Memory B cell (primary cell): ENCODE measurements around the gene HEATR5B.
A peak's percentile ranks its signal among the peaks of the same experiment; 100 is the strongest.
"Not testable (repeated sequence)": the region's sequence is repeated elsewhere in the genome, so short reads cannot be mapped to it uniquely, and the experiment has no call there.

Experiments
- ATAC-seq: fragments of 150-1000 bp; cut with Tn5 transposase; 2 replicates; pipeline ENCODE4 v1.10.0; 2021; ENCODE audit warnings: low read depth, mild to moderate bottlenecking, moderate library complexity
- DNase-seq, 2 donors: peaks; one replicate each; pipeline ENCODE4 v3.0.0; 2022; ENCODE audit warnings: low spot score in 2 of 2
- H3K27ac Mint-ChIP-seq: one replicate; pipeline ENCODE4 v1.8.0; 2022; ENCODE audit warnings: mild to moderate bottlenecking, moderate library complexity, mixed read lengths
- H3K27me3 Mint-ChIP-seq: one replicate; pipeline ENCODE4 v1.8.0; 2022; ENCODE audit warnings: mixed read lengths
- H3K36me3 Mint-ChIP-seq: one replicate; pipeline ENCODE4 v1.8.0; 2022; ENCODE audit warnings: mild to moderate bottlenecking, mixed read lengths
- H3K4me1 Mint-ChIP-seq: one replicate; pipeline ENCODE4 v1.8.0; 2022; ENCODE audit warnings: mixed read lengths
- H3K4me3 Mint-ChIP-seq: one replicate; pipeline ENCODE4 v1.8.0; 2022; ENCODE audit warnings: mild to moderate bottlenecking, moderate library complexity, mixed read lengths
- H3K9me3 Mint-ChIP-seq: one replicate; pipeline ENCODE4 v1.8.0; 2022; ENCODE audit warnings: mixed read lengths

The HEATR5B gene

GRCh38 chr2:36963106-36963505, 121.1 kb downstream of the HEATR5B start:
- Mint-ChIP-seq H3K27ac (no peak overlapping the region), H3K36me3 (peaks cover 12% of the 10 kb centered on the region), H3K9me3 (no peaks in the 10 kb centered on the region), H3K4me1 (peaks cover 40% of the 10 kb centered on the region), H3K27me3 (no peaks in the 10 kb centered on the region), H3K4me3 (no peak overlapping the region)
- DNase-seq (no peak), ATAC-seq (no peak)

GRCh38 chr2:36960773-36961172, 123.4 kb downstream of the HEATR5B start:
- peaks cover 35% of the 10 kb centered on the region for H3K4me1 Mint-ChIP-seq
- no peaks in the 10 kb centered on the region for H3K27me3 Mint-ChIP-seq
- H3K36me3 Mint-ChIP-seq = peaks cover 12% of the 10 kb centered on the region
- H3K9me3 Mint-ChIP-seq = no peaks in the 10 kb centered on the region
- no peak overlapping the region for H3K27ac Mint-ChIP-seq
- no peak overlapping the region for H3K4me3 Mint-ChIP-seq
- no peak for ATAC-seq
- no peak for DNase-seq

GRCh38 chr2:36960005-36960675, 124.0 kb downstream of the HEATR5B start:
- Mint-ChIP-seq H3K27me3 (no peaks in the 10 kb centered on the region), H3K9me3 (no peaks in the 10 kb centered on the region), H3K4me1 (peaks cover 32% of the 10 kb centered on the region), H3K27ac (no peak overlapping the region), H3K4me3 (no peak overlapping the region), H3K36me3 (peaks cover 13% of the 10 kb centered on the region)
- DNase-seq = no peak
- ATAC-seq = no peak

DNA sequence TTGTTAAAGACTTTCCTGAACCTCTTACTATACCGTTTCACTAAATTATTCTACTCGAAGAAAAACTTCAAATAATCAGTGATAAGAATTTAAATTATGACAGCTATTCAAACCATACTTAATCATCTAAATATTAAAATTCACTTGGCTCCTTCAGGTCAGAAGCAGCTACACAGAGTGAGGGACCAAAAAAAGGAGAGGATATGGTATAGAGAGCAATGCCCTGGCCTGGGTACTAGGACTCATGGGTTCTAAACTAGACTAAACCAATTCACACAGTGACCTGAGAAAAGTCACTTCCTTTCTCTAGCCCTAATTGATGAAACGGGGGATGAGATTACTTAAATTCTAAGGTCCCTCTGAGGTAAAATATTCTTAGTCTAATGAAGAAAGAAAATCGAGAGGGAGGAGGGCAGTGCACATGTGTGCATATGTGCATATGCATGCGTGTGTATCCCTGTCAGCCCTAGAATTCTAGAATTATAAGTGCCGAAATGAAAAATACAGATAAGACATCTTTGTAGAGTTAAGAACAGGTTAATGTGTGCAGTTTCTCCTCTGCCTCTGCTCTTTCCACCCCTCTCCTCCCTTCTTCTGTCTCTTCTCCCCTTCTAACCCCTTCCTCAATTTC, 129.1 kb downstream of the HEATR5B start:
- H3K27ac Mint-ChIP-seq = peak overlapping the region; percentile 1
- H3K9me3 Mint-ChIP-seq = no peaks in the 10 kb centered on the region
- peaks cover 10% of the 10 kb centered on the region for H3K36me3 Mint-ChIP-seq
- ATAC-seq (no peak), DNase-seq (no peak)
- peaks cover 15% of the 10 kb centered on the region for H3K4me1 Mint-ChIP-seq
- H3K27me3 Mint-ChIP-seq = no peaks in the 10 kb centered on the region
- H3K4me3 Mint-ChIP-seq = no peak overlapping the region

GRCh38 chr2:36952748-36953197, 131.4 kb downstream of the HEATR5B start:
- Mint-ChIP-seq H3K27me3 (no peaks in the 10 kb centered on the region), H3K27ac (peak overlapping the region; percentile 14), H3K36me3 (peaks cover 15% of the 10 kb centered on the region), H3K4me1 (peaks cover 14% of the 10 kb centered on the region), H3K4me3 (no peak overlapping the region), H3K9me3 (no peaks in the 10 kb centered on the region)
- DNase-seq = no peak
- no peak for ATAC-seq

- H3K36me3 Mint-ChIP-seq = peaks cover 15% of the 10 kb centered on the region
- peaks cover 14% of the 10 kb centered on the region for H3K4me1 Mint-ChIP-seq
- no peak overlapping the region for H3K4me3 Mint-ChIP-seq
- no peaks in the 10 kb centered on the region for H3K27me3 Mint-ChIP-seq
- no peak for ATAC-seq
- no peak overlapping the region for H3K27ac Mint-ChIP-seq
- H3K9me3 Mint-ChIP-seq = no peaks in the 10 kb centered on the region
- no peak for DNase-seq
Measured at GRCh38 chr2:36951574-36951973, 132.6 kb downstream of the HEATR5B start.

GRCh38 chr2:36951027-36951518, 133.1 kb downstream of the HEATR5B start:
- H3K36me3 Mint-ChIP-seq = peaks cover 15% of the 10 kb centered on the region
- DNase-seq = no peak
- no peaks in the 10 kb centered on the region for H3K9me3 Mint-ChIP-seq
- H3K27me3 Mint-ChIP-seq = no peaks in the 10 kb centered on the region
- H3K4me1 Mint-ChIP-seq = peaks cover 14% of the 10 kb centered on the region
- no peak overlapping the region for H3K27ac Mint-ChIP-seq
- no peak for ATAC-seq
- H3K4me3 Mint-ChIP-seq = no peak overlapping the region

DNA sequence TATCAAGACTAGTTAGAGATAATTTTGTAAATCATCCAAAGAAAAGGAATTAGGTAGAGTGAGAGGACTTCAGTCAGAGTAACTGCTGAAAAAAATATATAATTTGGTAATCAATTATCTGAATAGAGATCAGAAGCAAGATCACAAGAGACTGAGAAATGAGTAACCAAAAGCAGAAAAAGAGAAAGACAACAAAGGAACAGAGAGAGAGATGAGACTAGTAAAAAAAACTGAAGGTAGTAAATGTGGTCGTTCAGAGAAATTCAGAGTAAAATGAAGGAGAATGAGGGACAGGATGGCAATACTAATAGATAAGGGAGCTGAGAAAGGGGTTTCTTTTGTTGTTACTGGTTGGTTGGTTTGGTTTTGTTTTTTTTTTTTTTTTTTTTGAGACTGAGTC, 134.3 kb downstream of the HEATR5B start:
- peak overlapping the region; percentile 10 for H3K27ac Mint-ChIP-seq
- H3K36me3 Mint-ChIP-seq = peaks cover 12% of the 10 kb centered on the region
- no peaks in the 10 kb centered on the region for H3K9me3 Mint-ChIP-seq
- DNase-seq = no peak
- peaks cover 11% of the 10 kb centered on the region for H3K4me1 Mint-ChIP-seq
- H3K4me3 Mint-ChIP-seq = no peak overlapping the region
- H3K27me3 Mint-ChIP-seq = no peaks in the 10 kb centered on the region
- ATAC-seq = no peak

GRCh38 chr2:36945240-36945639, 138.9 kb downstream of the HEATR5B start:
- ATAC-seq, H3K9me3 Mint-ChIP-seq, H3K4me1 Mint-ChIP-seq, H3K27ac Mint-ChIP-seq, DNase-seq, H3K27me3 Mint-ChIP-seq, H3K4me3 Mint-ChIP-seq: not testable (repeated sequence)
- H3K36me3 Mint-ChIP-seq = peaks cover 12% of the 10 kb centered on the region

DNA sequence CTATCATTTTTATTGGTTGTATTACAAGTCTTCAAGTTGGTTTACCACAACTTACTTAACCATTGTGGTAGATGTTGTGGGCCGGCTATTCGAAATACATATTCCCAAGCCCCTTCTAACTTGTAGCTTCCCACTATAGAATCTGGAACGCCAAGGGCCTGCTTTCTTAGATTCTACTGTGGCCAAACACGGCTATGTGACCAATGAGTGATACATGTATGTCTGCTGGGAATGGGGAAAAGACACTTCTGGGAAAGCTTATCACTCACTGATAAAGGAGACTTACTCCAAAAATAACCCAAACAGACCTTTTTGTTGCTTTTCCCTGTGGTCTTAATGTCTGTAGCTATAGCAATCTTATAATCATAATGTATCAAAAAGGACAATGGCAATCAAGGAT, 142.3 kb downstream of the HEATR5B start:
- Mint-ChIP-seq H3K4me1 (peaks cover 4% of the 10 kb centered on the region), H3K4me3 (no peak overlapping the region), H3K27ac (no peak overlapping the region), H3K9me3 (no peaks in the 10 kb centered on the region), H3K27me3 (no peaks in the 10 kb centered on the region), H3K36me3 (peaks cover 4% of the 10 kb centered on the region)
- ATAC-seq (no peak), DNase-seq (no peak)

GRCh38 chr2:36936526-36936925, 147.6 kb downstream of the HEATR5B start:
- not testable (repeated sequence) for H3K9me3 Mint-ChIP-seq, H3K27me3 Mint-ChIP-seq, ATAC-seq, H3K4me3 Mint-ChIP-seq, H3K4me1 Mint-ChIP-seq, H3K27ac Mint-ChIP-seq, DNase-seq, H3K36me3 Mint-ChIP-seq

- H3K27ac Mint-ChIP-seq, H3K4me1 Mint-ChIP-seq, H3K36me3 Mint-ChIP-seq, ATAC-seq, DNase-seq, H3K9me3 Mint-ChIP-seq, H3K27me3 Mint-ChIP-seq, H3K4me3 Mint-ChIP-seq: not testable (repeated sequence)
Measured at GRCh38 chr2:36931688-36932087, 152.5 kb downstream of the HEATR5B start.
